H9 (cell line): ENCODE measurements around the gene ANXA1. TPM values are rescaled to one million over a fixed set of nuclear protein-coding genes. Genes with fewer than 3 reads are reported as not detected.

ENCODE experiments used
- DNase-seq: peaks from one replicate; pipeline ENCODE4 v3.0.0-alpha.2; 2017
- H2AFZ ChIP-seq: one replicate; pipeline ENCODE4 v1.6.1; 2013; ENCODE audit warnings: mild to moderate bottlenecking, low read length, control low read depth, moderate library complexity
- H2AK5ac ChIP-seq: 2 replicates; pipeline ENCODE4 v1.6.1; 2013; ENCODE audit warnings: low read length, control low read depth, mixed read lengths; ENCODE audit not compliant: insufficient read length
- H2BK120ac ChIP-seq: one replicate; pipeline ENCODE4 v1.6.1; 2013; ENCODE audit warnings: low read depth, mild to moderate bottlenecking, low read length, control low read depth, inconsistent platforms; ENCODE audit not compliant: poor library complexity, severe bottlenecking
- H2BK12ac ChIP-seq: 2 replicates; pipeline ENCODE4 v1.6.1; 2013; ENCODE audit warnings: low read length, control low read depth, mixed read lengths, low read depth; ENCODE audit not compliant: insufficient read length
- H2BK15ac ChIP-seq: 2 replicates; pipeline ENCODE4 v1.6.1; 2013; ENCODE audit warnings: low read depth, low read length, control low read depth
- H2BK20ac ChIP-seq: one replicate; pipeline ENCODE4 v1.6.1; 2013; ENCODE audit warnings: low read depth, mild to moderate bottlenecking, low read length, control low read depth, inconsistent platforms; ENCODE audit not compliant: poor library complexity, severe bottlenecking
- H2BK5ac ChIP-seq: 2 replicates; pipeline ENCODE4 v1.6.1; 2013; ENCODE audit warnings: low read length, control low read depth, mixed read lengths; ENCODE audit not compliant: insufficient read length
- H3K14ac ChIP-seq: 2 replicates; pipeline ENCODE4 v1.6.1; 2013; ENCODE audit warnings: low read length, control low read depth; ENCODE audit not compliant: insufficient read depth
- H3K18ac ChIP-seq: 2 replicates; pipeline ENCODE4 v1.6.1; 2013; ENCODE audit warnings: low read depth, mild to moderate bottlenecking, mixed read lengths, low read length, control low read depth; ENCODE audit not compliant: insufficient read length
- H3K23ac ChIP-seq: 2 replicates; pipeline ENCODE4 v1.6.1; 2013; ENCODE audit warnings: low read length, control low read depth, mixed read lengths, low read depth; ENCODE audit not compliant: insufficient read length
- H3K23me2 ChIP-seq: 2 replicates; pipeline ENCODE4 v1.6.1; 2013; ENCODE audit warnings: low read depth, mild to moderate bottlenecking, mixed read lengths, low read length, control low read depth; ENCODE audit not compliant: insufficient read length, poor library complexity, severe bottlenecking
- H3K27ac ChIP-seq: 2 replicates; pipeline ENCODE4 v1.5.1; 2013; ENCODE audit warnings: low read length, control low read depth, mixed read lengths, low read depth; ENCODE audit not compliant: insufficient read length
- H3K27me3 ChIP-seq: 2 replicates; pipeline ENCODE4 v1.6.1; 2013; ENCODE audit warnings: low read length, control low read depth, inconsistent platforms; ENCODE audit not compliant: insufficient read depth
- H3K4ac ChIP-seq: 2 replicates; pipeline ENCODE4 v1.6.1; 2013; ENCODE audit warnings: low read depth, mild to moderate bottlenecking, control low read depth, inconsistent platforms, low read length, moderate library complexity
- H3K4me1 ChIP-seq: 2 replicates; pipeline ENCODE4 v1.6.1; 2013; ENCODE audit warnings: low read length, control low read depth, inconsistent platforms; ENCODE audit not compliant: insufficient read depth
- H3K4me2 ChIP-seq: 2 replicates; pipeline ENCODE4 v1.6.1; 2013; ENCODE audit warnings: low read length, control low read depth, mixed read lengths; ENCODE audit not compliant: insufficient read length, insufficient read depth
- H3K56ac ChIP-seq: 2 replicates; pipeline ENCODE4 v1.6.1; 2013; ENCODE audit warnings: low read depth, mild to moderate bottlenecking, mixed read lengths, low read length, control low read depth; ENCODE audit not compliant: insufficient read length
- H3K79me1 ChIP-seq: 2 replicates; pipeline ENCODE4 v1.6.1; 2013; ENCODE audit warnings: low read depth, mild to moderate bottlenecking, moderate library complexity, low read length, control low read depth, inconsistent platforms; ENCODE audit not compliant: insufficient read depth, poor library complexity, severe bottlenecking
- H3K79me2 ChIP-seq: 2 replicates; pipeline ENCODE4 v1.6.1; 2013; ENCODE audit warnings: low read length, control low read depth, inconsistent platforms; ENCODE audit not compliant: insufficient read depth
- H3K9ac ChIP-seq: 2 replicates; pipeline ENCODE4 v1.6.1; 2013; ENCODE audit warnings: low read length, control low read depth, mixed read lengths; ENCODE audit not compliant: insufficient read length; ENCODE audit errors: extremely low read depth
- H3K9me3 ChIP-seq: one replicate; pipeline ENCODE4 v1.6.1; 2013; ENCODE audit warnings: low read depth, low read length, inconsistent platforms; ENCODE audit not compliant: control insufficient read depth
- H3T11ph ChIP-seq: one replicate; pipeline ENCODE4 v1.6.1; 2013; ENCODE audit warnings: mild to moderate bottlenecking, low read length, control low read depth, inconsistent platforms
- H4K20me1 ChIP-seq: one replicate; pipeline ENCODE4 v1.6.1; 2013; ENCODE audit not compliant: control insufficient read depth, insufficient read length, insufficient read depth
- H4K5ac ChIP-seq: 2 replicates; pipeline ENCODE4 v1.6.1; 2013; ENCODE audit warnings: low read depth, mild to moderate bottlenecking, mixed read lengths, low read length, control low read depth; ENCODE audit not compliant: insufficient read length
- H4K8ac ChIP-seq: replicated peaks from 2 replicates; pipeline ENCODE4 v1.6.1; 2013; ENCODE audit warnings: low read length, control low read depth, mixed read lengths, low read depth; ENCODE audit not compliant: insufficient read length
- H4K91ac ChIP-seq: 2 replicates; pipeline ENCODE4 v1.6.1; 2013; ENCODE audit warnings: low read depth, mild to moderate bottlenecking, moderate library complexity, mixed read lengths, low read length, control low read depth; ENCODE audit not compliant: insufficient read length
- H3K27ac Mint-ChIP-seq, 3 experiments: 2 replicates in 2 of 3; 3 replicates in 1 of 3; pipeline ENCODE4 v1.8.0; 2020 to 2021; ENCODE audit warnings: mixed read lengths in 3 of 3, mild to moderate bottlenecking in 1 of 3, moderate library complexity in 1 of 3
- H3K27me3 Mint-ChIP-seq: 2 replicates; pipeline ENCODE4 v1.8.0; 2021; ENCODE audit warnings: low read depth, mild to moderate bottlenecking, moderate library complexity, mixed read lengths
- H3K36me3 Mint-ChIP-seq, 3 experiments: 2 replicates in 2 of 3; 3 replicates in 1 of 3; pipeline ENCODE4 v1.8.0; 2020 to 2021; ENCODE audit warnings: low read depth in 3 of 3, mixed read lengths in 3 of 3; ENCODE audit not compliant: insufficient read depth in 1 of 3
- H3K4me1 Mint-ChIP-seq, 2 experiments: 2 replicates each; pipeline ENCODE4 v1.8.0; 2020; ENCODE audit warnings: mixed read lengths in 2 of 2
- H3K4me3 Mint-ChIP-seq, 2 experiments: 2 replicates in 1 of 2; 3 replicates in 1 of 2; pipeline ENCODE4 v1.8.0; 2020 to 2021; ENCODE audit warnings: mild to moderate bottlenecking in 2 of 2, mixed read lengths in 2 of 2, moderate library complexity in 1 of 2
- H3K9me3 Mint-ChIP-seq, 2 experiments: 2 replicates in 1 of 2; 3 replicates in 1 of 2; pipeline ENCODE4 v1.8.0; 2020; ENCODE audit warnings: mild to moderate bottlenecking in 2 of 2, mixed read lengths in 2 of 2, moderate library complexity in 1 of 2
- CTCF ChIP-seq: fragments of 200-600 bp; sonication (generic); conservative IDR thresholded peaks from 3 replicates; pipeline ENCODE4 v1.8.0; 2021; ENCODE audit warnings: antibody characterized with exemption, mild to moderate bottlenecking
- WGBS: extraction: QIAGEN DNeasy Blood & Tissue Kit; methylation state at CpG from one replicate; pipeline ENCODE4 v1.1.7; 2013; ENCODE audit warnings: missing lambda C conversion rate, low lambda C conversion rate, mixed read lengths; ENCODE audit not compliant: insufficient read length; ENCODE audit errors: extremely low coverage; 5-methylcytosine and 5-hydroxymethylcytosine counted together
- total RNA-seq: library from RNA; stranded (reverse); gene quantifications from 2 replicates; pipeline ENCODE4 v1.2.1, GENCODE V29; 2021

The ANXA1 gene
- total RNA-seq, 1 experiment from 2014 or later, result 3.5 TPM

GRCh38 chr9:73173557-73174329, 22.1 kb downstream of the ANXA1 start:
- no peaks in the 10 kb centered on the region for H4K20me1 ChIP-seq
- no peak for DNase-seq
- H3K9ac ChIP-seq, result no peak overlapping the region
- Mint-ChIP-seq H3K36me3 (no peaks in the 10 kb centered on the region), H3K27me3 (no peaks in the 10 kb centered on the region; the same call in 1 of the 2 replicates), H3K4me1 (peaks cover 3 to 8% of the 10 kb centered on the region in 2 experiments; a peak in 2 of 4 replicates), H3K27ac (no peak overlapping the region), H3K4me3 (no peak overlapping the region), H3K9me3 (no peaks in the 10 kb centered on the region)
- no peak overlapping the region for H4K5ac ChIP-seq
- no peak overlapping the region for H4K91ac ChIP-seq
- no peak overlapping the region for H3K14ac ChIP-seq
- TF ChIP-seq CTCF, result no peak
- H3K18ac ChIP-seq, result no peak overlapping the region
- H3K27ac ChIP-seq, result no peak overlapping the region
- H3K56ac ChIP-seq, result no peak overlapping the region
- no peaks in the 10 kb centered on the region for H3K23me2 ChIP-seq
- no peak overlapping the region for H2BK12ac ChIP-seq
- no peaks in the 10 kb centered on the region for H3K27me3 ChIP-seq
- no peak overlapping the region for H2BK5ac ChIP-seq
- WGBS, result no CpG with 5 or more reads among the region's 3 CpGs
- H3K23ac ChIP-seq, result no peak overlapping the region
- no peak overlapping the region for H4K8ac ChIP-seq
- no peak overlapping the region for H3T11ph ChIP-seq
- no peak overlapping the region for H2BK120ac ChIP-seq
- no peak overlapping the region for H2BK15ac ChIP-seq
- no peaks in the 10 kb centered on the region for H3K79me1 ChIP-seq
- H3K4ac ChIP-seq, result no peak overlapping the region
- no peak overlapping the region for H2BK20ac ChIP-seq
- H3K4me1 ChIP-seq, result no peaks in the 10 kb centered on the region
- H2AFZ ChIP-seq, result no peak overlapping the region
- H3K4me2 ChIP-seq, result no peak overlapping the region
- no peak overlapping the region for H2AK5ac ChIP-seq
- H3K79me2 ChIP-seq, result no peaks in the 10 kb centered on the region
- H3K9me3 ChIP-seq, result no peaks in the 10 kb centered on the region
